HG03442 (cell line): ENCODE measurements around the gene CALCOCO2.

Experiments used
- ATAC-seq: cut with Tn5 transposase; IDR thresholded peaks from one replicate; pipeline ENCODE4 v1.9.1; 2021; ENCODE audit warnings: mild to moderate bottlenecking, moderate library complexity; ENCODE audit not compliant: unreplicated experiment

Gene CALCOCO2

GRCh38 chr17:48912476-48912875 is 81.6 kb downstream of the CALCOCO2 start:
- no peak for ATAC-seq
